Neural progenitor cell (in vitro differentiated cells): ENCODE results near the gene TRABD2A.

Source experiments
- CTCF ChIP-seq: fragments of 200-600 bp; sonication (generic); IDR thresholded peaks from 2 replicates; pipeline ENCODE4 v1.5.1; 2017; ENCODE audit warnings: antibody characterized with exemption, mild to moderate bottlenecking
- EZH2 ChIP-seq: fragments of 200-600 bp; sonication (generic); IDR thresholded peaks from 2 replicates; pipeline ENCODE4 v1.6.1; 2017; ENCODE audit warnings: antibody characterized with exemption, mild to moderate bottlenecking, moderate library complexity

GRCh38 chr2:84846741-84847142, 34.1 kb downstream of the TRABD2A start:
- no peak for TF ChIP-seq CTCF
- TF ChIP-seq EZH2 = no peak
